Retinal pigment epithelial cell (primary cell): Measurements from ENCODE around the gene MAP9.

Experiments
- DNase-seq: peaks from one replicate; pipeline ENCODE4 v3.0.0-alpha.2; 2010; ENCODE audit warnings: low read depth
- H3K4me3 ChIP-seq: 2 replicates; pipeline ENCODE4 v1.5.1; 2011; ENCODE audit warnings: mild to moderate bottlenecking, low read length, control low read depth, moderate library complexity
- TF ChIP-seq, protein P1 (sequence below): conservative IDR thresholded peaks from 2 replicates; pipeline ENCODE4 v1.5.1; 2011; ENCODE audit warnings: low read depth, low read length, control low read depth, inconsistent platforms

MAP9 gene

DNA sequence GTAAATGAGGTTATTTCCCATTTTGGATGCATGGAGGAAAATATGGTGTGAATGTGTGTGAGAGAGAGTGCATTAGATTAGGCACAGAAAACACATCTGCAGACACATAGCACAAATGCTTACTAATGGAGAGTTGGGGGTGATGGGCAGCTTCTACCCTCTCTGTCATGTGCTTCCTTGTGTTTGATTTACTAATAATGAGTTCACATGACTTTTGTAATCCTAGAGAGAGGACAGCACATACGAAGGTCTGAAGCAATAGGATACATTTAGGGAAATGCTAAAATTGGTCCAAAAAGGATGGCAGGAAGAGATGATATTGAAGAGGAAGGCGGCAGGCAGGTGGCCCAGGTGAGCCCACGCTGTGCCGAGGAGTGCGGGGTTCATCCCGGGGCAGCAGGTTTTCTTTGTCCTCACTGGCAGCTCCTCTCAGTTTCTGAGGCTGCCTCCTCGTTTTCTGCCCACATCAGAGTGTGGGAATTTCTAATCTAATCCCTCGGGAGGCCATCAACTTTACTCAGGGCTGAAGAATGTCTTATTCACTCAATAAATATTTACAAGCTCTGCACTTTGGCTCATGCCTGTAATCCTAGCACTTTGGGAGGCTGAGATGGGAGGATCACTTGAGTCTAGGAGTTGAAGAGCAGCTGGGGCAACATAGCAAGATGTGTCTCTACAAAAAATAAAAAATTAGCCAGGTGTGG, 15.9 kb upstream of the MAP9 start:
- no peak overlapping the region for H3K4me3 ChIP-seq
- DNase-seq, result peak; percentile 52
- TF ChIP-seq, protein P1, sequence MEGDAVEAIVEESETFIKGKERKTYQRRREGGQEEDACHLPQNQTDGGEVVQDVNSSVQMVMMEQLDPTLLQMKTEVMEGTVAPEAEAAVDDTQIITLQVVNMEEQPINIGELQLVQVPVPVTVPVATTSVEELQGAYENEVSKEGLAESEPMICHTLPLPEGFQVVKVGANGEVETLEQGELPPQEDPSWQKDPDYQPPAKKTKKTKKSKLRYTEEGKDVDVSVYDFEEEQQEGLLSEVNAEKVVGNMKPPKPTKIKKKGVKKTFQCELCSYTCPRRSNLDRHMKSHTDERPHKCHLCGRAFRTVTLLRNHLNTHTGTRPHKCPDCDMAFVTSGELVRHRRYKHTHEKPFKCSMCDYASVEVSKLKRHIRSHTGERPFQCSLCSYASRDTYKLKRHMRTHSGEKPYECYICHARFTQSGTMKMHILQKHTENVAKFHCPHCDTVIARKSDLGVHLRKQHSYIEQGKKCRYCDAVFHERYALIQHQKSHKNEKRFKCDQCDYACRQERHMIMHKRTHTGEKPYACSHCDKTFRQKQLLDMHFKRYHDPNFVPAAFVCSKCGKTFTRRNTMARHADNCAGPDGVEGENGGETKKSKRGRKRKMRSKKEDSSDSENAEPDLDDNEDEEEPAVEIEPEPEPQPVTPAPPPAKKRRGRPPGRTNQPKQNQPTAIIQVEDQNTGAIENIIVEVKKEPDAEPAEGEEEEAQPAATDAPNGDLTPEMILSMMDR, result no peak

DNA sequence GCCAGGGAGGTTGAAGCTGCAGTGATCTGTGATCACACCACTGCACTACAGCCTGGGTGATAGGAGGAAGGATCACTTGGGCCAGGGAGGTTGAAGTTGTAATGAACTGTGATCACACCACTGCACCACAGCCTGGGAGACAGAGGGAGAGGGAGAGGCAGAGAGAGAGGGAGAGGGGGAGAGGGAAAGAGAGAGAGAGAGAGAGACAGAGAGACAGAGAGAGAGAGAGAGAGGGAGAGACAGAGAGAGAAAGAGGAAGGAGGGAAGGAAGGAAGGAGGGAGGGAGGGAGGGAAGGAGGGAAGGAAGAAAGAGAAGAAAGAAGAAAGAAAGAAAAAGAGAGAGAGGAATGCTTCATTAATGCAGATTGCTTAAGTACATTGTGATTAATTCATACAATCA, 15.2 kb upstream of the MAP9 start:
- no peak for DNase-seq
- TF ChIP-seq, protein P1, result no peak
- H3K4me3 ChIP-seq, result no peak overlapping the region

DNA sequence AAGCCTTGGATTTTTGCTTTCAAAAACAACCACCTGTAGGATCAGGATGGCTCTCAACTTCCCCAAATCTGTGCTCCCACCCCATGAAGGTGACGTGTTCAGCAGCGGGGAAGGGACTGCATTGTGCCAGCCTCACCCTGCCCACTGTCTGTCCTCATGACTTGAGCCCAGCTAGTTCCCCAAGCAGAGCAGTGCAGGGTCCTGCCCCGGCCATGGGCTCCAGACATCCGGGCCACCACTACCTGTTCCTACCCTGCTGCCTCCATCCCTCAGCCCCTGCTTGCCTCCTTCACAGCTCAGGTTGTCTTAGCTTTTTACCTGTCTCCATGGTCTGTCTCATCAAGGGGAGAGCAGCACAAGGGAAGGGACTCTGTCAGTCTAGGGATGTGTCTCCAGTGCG, 11.4 kb upstream of the MAP9 start:
- TF ChIP-seq, protein P1, result no peak
- H3K4me3 ChIP-seq, result no peak overlapping the region
- DNase-seq, result no peak

DNA sequence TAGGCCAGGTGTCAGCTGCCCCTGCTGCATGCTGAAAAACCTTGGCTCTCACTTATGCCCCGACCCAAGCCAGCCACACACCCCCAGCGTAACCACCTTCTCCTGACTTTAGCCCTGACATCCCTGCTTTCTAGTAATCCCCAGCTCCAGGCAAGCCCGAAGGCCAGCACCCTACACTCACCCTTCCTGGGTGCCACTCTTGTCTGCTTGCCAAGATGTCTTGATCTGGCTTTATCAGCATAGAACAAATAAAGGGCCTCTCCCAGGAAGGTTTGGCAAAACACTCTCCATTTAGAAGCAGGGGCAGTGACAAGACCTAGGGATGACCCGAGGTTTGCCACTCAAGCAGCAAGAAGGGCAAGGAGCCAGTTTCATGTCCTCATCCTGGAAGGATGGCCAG, 6.8 kb upstream of the MAP9 start:
- H3K4me3 ChIP-seq, result no peak overlapping the region
- TF ChIP-seq, protein P1, result no peak
- DNase-seq, result no peak

GRCh38 chr4:155377276-155377675, 511 bp upstream of the MAP9 start:
- no peak for DNase-seq
- TF ChIP-seq, protein P1, result no peak
- H3K4me3 ChIP-seq, result no peak overlapping the region

- DNase-seq, result no peak
- H3K4me3 ChIP-seq, result no peak overlapping the region
- TF ChIP-seq, protein P1, result peak; percentile 40
Observed at GRCh38 chr4:155371432-155372043, 5.2 kb downstream of the MAP9 start.

GRCh38 chr4:155367608-155368007, 9.2 kb downstream of the MAP9 start:
- no peak overlapping the region for H3K4me3 ChIP-seq
- TF ChIP-seq, protein P1, result no peak
- DNase-seq, result no peak
